ENCODE data around the gene MFF.
"Not testable (repeated sequence)": the region's sequence is repeated elsewhere in the genome, so short reads cannot be mapped to it uniquely, and the experiment has no call there.

The MFF gene

GRCh38 chr2:227378371-227378782, 53.3 kb downstream of the MFF start:
- peak; percentile 51 for DNase-seq

- DNase-seq = no peak
These were observed 54.0 kb downstream of the MFF start, which contains the start of gene TM4SF20 for GRCh38 chr2:227379095-227379494. Gene TM4SF20, minus strand, starts transcription at chr2:227379306. Its CDS starts 38 bp downstream, at chr2:227379268.

GRCh38 chr2:227382241-227382835, 57.3 kb downstream of the MFF start:
- not testable (repeated sequence) for DNase-seq

GRCh38 chr2:227383686-227384085, 58.6 kb downstream of the MFF start:
- no peak for DNase-seq

GRCh38 chr2:227386630-227387029, 61.6 kb downstream of the MFF start:
- DNase-seq = no peak

- not testable (repeated sequence) for DNase-seq
These were observed 62.5 kb downstream of the MFF start, which contains the start of gene SCYGR1 for GRCh38 chr2:227387583-227387982. Gene SCYGR1, minus strand, starts transcription at chr2:227387949. Its CDS starts 0 bp downstream, at chr2:227387949.

GRCh38 chr2:227388537-227389011, 63.5 kb downstream of the MFF start:
- DNase-seq = peak; percentile 92

- DNase-seq = no peak
These were observed 64.2 kb downstream of the MFF start for GRCh38 chr2:227389231-227389630.

GRCh38 chr2:227389661-227390060, 64.6 kb downstream of the MFF start:
- no peak for DNase-seq

GRCh38 chr2:227390468-227391256, 65.6 kb downstream of the MFF start:
- no peak for DNase-seq

- no peak for DNase-seq
These were observed 69.3 kb downstream of the MFF start for GRCh38 chr2:227394401-227394800.

GRCh38 chr2:227395556-227395955, 70.5 kb downstream of the MFF start:
- no peak for DNase-seq

GRCh38 chr2:227397562-227397961, 72.5 kb downstream of the MFF start:
- no peak for DNase-seq

- DNase-seq = no peak
These were observed 73.9 kb downstream of the MFF start for GRCh38 chr2:227398684-227399670.

- DNase-seq = no peak
These were observed 76.5 kb downstream of the MFF start for GRCh38 chr2:227401550-227401949.

- no peak for DNase-seq
These were observed 77.3 kb downstream of the MFF start for GRCh38 chr2:227402321-227402720.

GRCh38 chr2:227402959-227403358, 77.9 kb downstream of the MFF start:
- no peak for DNase-seq

- DNase-seq = no peak
These were observed 79.7 kb downstream of the MFF start for GRCh38 chr2:227404585-227405271.

- peak; percentile 99 for DNase-seq
These were observed 81.4 kb downstream of the MFF start for GRCh38 chr2:227406177-227407031.

All from EL (cell line).